Neural progenitor cell (in vitro differentiated cells): ENCODE results near the gene MSX2. TPM values are rescaled to one million over a fixed set of nuclear protein-coding genes. Genes with fewer than 3 reads are reported as not detected.
A peak's percentile ranks its signal among the peaks of the same experiment; 100 is the strongest.

Source experiments
- DNase-seq: peaks from one replicate; pipeline ENCODE4 v3.0.0-alpha.2; 2016; ENCODE audit warnings: low spot score
- H2AFZ ChIP-seq: fragments of 200-600 bp; sonication (generic); replicated peaks from 2 replicates; pipeline ENCODE4 v1.6.1; 2016; ENCODE audit warnings: antibody characterized with exemption
- H3F3A ChIP-seq: fragments of 200-600 bp; sonication (generic); 2 replicates; pipeline ENCODE4 v1.6.1; 2016; ENCODE audit warnings: antibody characterized with exemption, low read depth
- H3K27ac ChIP-seq: fragments of 200-600 bp; sonication (generic); 2 replicates; pipeline ENCODE4 v1.5.1; 2016; ENCODE audit warnings: mild to moderate bottlenecking
- H3K27me3 ChIP-seq: fragments of 200-600 bp; sonication (generic); 2 replicates; pipeline ENCODE4 v1.6.1; 2016; ENCODE audit warnings: mild to moderate bottlenecking, moderate library complexity
- H3K36me3 ChIP-seq: fragments of 200-600 bp; sonication (generic); 2 replicates; pipeline ENCODE4 v1.5.1; 2016
- H3K4me1 ChIP-seq: fragments of 200-600 bp; sonication (generic); 2 replicates; pipeline ENCODE4 v1.6.1; 2016; ENCODE audit warnings: mixed run types
- H3K4me2 ChIP-seq: fragments of 200-600 bp; sonication (generic); 2 replicates; pipeline ENCODE4 v1.6.1; 2016
- H3K4me3 ChIP-seq: fragments of 200-600 bp; sonication (generic); 2 replicates; pipeline ENCODE4 v1.5.1; 2016
- H3K79me2 ChIP-seq: fragments of 200-600 bp; sonication (generic); 2 replicates; pipeline ENCODE4 v1.6.1; 2016; ENCODE audit warnings: low read depth
- H3K9ac ChIP-seq: fragments of 200-600 bp; sonication (generic); 2 replicates; pipeline ENCODE4 v1.6.1; 2016
- H3K9me3 ChIP-seq: fragments of 200-600 bp; sonication (generic); 2 replicates; pipeline ENCODE4 v1.5.1; 2016; ENCODE audit warnings: low read depth
- H4K20me1 ChIP-seq: fragments of 200-600 bp; sonication (generic); 2 replicates; pipeline ENCODE4 v1.6.1; 2016; ENCODE audit warnings: low read depth
- H3K27ac Mint-ChIP-seq: 3 replicates; pipeline ENCODE4 v1.8.0; 2021; ENCODE audit warnings: mixed read lengths
- H3K27me3 Mint-ChIP-seq: 2 replicates; pipeline ENCODE4 v1.8.0; 2022; ENCODE audit warnings: low read depth, mild to moderate bottlenecking, inconsistent platforms, moderate library complexity, mixed read lengths; ENCODE audit not compliant: insufficient read depth
- H3K36me3 Mint-ChIP-seq: 3 replicates; pipeline ENCODE4 v1.8.0; 2021; ENCODE audit warnings: mixed read lengths
- H3K4me1 Mint-ChIP-seq: 3 replicates; pipeline ENCODE4 v1.8.0; 2021; ENCODE audit warnings: mixed read lengths
- H3K4me3 Mint-ChIP-seq: 3 replicates; pipeline ENCODE4 v1.8.0; 2021; ENCODE audit warnings: mild to moderate bottlenecking, moderate library complexity, mixed read lengths
- H3K9me3 Mint-ChIP-seq: 3 replicates; pipeline ENCODE4 v1.8.0; 2020; ENCODE audit warnings: mixed read lengths
- EZH2 ChIP-seq: fragments of 200-600 bp; sonication (generic); IDR thresholded peaks from 2 replicates; pipeline ENCODE4 v1.6.1; 2017; ENCODE audit warnings: antibody characterized with exemption, mild to moderate bottlenecking, moderate library complexity
- EZH2phosphoT487 ChIP-seq: fragments of 200-600 bp; sonication (generic); IDR thresholded peaks from 2 replicates; pipeline ENCODE4 v1.6.1; 2017; ENCODE audit warnings: antibody characterized with exemption
- total RNA-seq: library from RNA; depleted of rRNA; stranded (reverse); fragments of >200 nt; gene quantifications from 2 replicates; pipeline ENCODE4 v1.2.3, GENCODE V29; 2015; ENCODE audit warnings: low replicate concordance
- TF ChIP-seq, protein P1 (sequence below): fragments of 200-600 bp; sonication (generic); IDR thresholded peaks from 2 replicates; pipeline ENCODE4 v1.5.1; 2017; ENCODE audit warnings: antibody characterized with exemption, mild to moderate bottlenecking

The MSX2 gene
- total RNA-seq, 1 donor from 2014 or later: 0.30 TPM

DNA sequence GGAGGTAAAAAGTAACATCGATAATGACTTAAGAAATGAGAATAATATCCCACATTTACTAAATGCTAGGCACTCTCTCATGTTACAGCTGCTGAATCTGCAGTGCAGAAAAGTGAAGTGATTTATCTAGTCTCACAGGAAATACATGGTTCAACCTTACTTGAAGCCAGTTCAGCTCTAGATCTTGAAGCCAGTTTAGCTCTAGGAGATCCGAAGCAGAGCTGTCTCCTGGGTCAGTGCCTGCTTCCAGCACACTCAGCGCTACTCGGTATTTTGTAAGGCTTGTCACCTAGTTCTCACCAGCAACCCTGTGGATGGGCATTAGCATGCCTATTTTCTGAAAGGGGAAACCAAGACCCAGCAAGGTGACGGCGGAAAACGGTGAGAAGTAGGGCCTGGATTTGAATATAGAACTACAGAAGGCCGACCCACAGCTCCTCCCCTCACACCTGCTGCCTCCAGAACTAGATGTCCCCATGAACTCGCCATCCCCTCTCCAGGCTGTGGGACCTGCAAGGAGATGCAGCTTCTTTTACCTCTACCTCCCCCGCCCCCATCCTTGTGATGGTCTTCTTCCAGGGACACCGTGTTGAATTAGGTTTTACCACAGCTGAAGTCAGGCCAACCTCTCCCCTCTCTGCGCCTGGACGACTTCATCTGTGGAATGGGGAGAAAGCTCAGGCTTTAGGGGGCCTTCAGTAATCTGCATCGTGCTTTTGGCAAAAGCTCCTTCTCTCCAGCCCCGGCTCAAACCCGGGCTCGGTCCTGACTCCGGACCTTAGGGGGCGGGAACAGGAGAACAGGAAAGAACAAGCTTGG, 4.4 kb upstream of the MSX2 start:
- Histone ChIP-seq H3K9ac (no peak overlapping the region), H3K4me2 (peak overlapping the region; percentile 77), H3K9me3 (no peaks in the 10 kb centered on the region), H4K20me1 (peaks cover 35% of the 10 kb centered on the region), H3K27me3 (peaks cover 96% of the 10 kb centered on the region), H3K36me3 (no peaks in the 10 kb centered on the region), H3K27ac (no peak overlapping the region), H3K4me3 (peak overlapping the region; percentile 42), H2AFZ (peak overlapping the region; percentile 15), H3F3A (peaks cover 43% of the 10 kb centered on the region), H3K4me1 (peaks cover 41% of the 10 kb centered on the region), H3K79me2 (no peaks in the 10 kb centered on the region)
- peak; percentile 56 for TF ChIP-seq EZH2phosphoT487
- TF ChIP-seq, protein P1, sequence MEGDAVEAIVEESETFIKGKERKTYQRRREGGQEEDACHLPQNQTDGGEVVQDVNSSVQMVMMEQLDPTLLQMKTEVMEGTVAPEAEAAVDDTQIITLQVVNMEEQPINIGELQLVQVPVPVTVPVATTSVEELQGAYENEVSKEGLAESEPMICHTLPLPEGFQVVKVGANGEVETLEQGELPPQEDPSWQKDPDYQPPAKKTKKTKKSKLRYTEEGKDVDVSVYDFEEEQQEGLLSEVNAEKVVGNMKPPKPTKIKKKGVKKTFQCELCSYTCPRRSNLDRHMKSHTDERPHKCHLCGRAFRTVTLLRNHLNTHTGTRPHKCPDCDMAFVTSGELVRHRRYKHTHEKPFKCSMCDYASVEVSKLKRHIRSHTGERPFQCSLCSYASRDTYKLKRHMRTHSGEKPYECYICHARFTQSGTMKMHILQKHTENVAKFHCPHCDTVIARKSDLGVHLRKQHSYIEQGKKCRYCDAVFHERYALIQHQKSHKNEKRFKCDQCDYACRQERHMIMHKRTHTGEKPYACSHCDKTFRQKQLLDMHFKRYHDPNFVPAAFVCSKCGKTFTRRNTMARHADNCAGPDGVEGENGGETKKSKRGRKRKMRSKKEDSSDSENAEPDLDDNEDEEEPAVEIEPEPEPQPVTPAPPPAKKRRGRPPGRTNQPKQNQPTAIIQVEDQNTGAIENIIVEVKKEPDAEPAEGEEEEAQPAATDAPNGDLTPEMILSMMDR: no peak
- H3K27ac Mint-ChIP-seq: no peak overlapping the region
- H3K27me3 Mint-ChIP-seq: peaks cover 47% of the 10 kb centered on the region
- DNase-seq: peak; percentile 47
- no peaks in the 10 kb centered on the region for H3K9me3 Mint-ChIP-seq
- peaks cover 76% of the 10 kb centered on the region for H3K4me1 Mint-ChIP-seq
- peak overlapping the region; percentile 82 for H3K4me3 Mint-ChIP-seq
- no peaks in the 10 kb centered on the region for H3K36me3 Mint-ChIP-seq

DNA sequence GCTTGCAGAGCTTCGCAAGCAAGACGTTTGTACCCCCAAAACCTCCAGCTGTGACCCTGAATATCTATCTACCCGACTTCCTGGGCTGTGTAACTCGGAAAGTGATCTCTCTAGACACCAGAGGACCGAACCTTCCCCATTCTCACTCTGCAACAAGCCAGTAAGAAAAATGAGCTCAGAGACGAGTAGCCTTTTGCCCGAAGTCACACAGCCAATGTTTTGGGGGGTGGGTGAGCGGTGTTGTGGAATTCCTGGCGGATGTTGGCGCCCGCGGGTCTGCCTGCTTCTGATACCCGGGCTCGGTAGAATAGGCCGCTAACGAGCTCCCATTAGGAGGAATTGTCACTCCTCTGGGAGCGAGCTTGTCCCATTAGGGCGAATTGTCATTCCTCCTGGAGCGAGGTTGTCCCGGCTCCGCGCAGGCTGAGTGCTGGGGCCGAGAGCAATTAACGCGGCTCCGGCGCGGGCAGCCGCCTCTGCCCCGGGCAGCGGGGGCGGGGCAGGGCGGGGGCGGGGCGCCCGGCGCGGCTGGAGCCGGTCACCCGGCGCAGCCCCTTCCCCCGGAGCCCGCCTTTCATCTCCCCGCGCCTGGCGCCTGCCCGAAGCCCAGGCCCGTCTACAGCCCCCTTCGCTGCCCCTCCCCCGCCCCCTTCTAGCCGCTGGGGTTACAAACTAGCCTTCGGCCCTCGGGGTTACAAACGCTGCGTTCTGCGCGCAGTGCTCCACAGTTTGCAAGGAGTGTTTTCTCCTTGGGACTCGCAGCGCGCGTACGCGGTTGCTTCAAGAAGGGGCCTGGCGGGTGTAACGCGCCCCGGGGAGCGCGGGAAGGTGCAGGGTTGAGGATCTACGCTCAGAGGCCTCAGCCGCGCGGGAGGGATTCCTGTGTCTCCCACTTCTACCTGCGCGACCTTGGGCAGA, 3.5 kb upstream of the MSX2 start:
- H3K79me2 ChIP-seq: no peaks in the 10 kb centered on the region
- no peaks in the 10 kb centered on the region for H3K36me3 ChIP-seq
- peak overlapping the region; percentile 53 for H2AFZ ChIP-seq
- H3K27me3 Mint-ChIP-seq: peaks cover 49% of the 10 kb centered on the region
- peaks cover 3% of the 10 kb centered on the region for H3K36me3 Mint-ChIP-seq
- H3K4me1 ChIP-seq: peaks cover 43% of the 10 kb centered on the region
- peaks cover 43% of the 10 kb centered on the region for H4K20me1 ChIP-seq
- H3K4me3 ChIP-seq: peak overlapping the region; percentile 42
- TF ChIP-seq EZH2: no peak
- peak; percentile 45 for TF ChIP-seq EZH2phosphoT487
- peak overlapping the region; percentile 77 for H3K4me2 ChIP-seq
- DNase-seq: peak; percentile 94
- peaks cover 43% of the 10 kb centered on the region for H3F3A ChIP-seq
- no peaks in the 10 kb centered on the region for H3K9me3 Mint-ChIP-seq
- H3K27ac Mint-ChIP-seq: peak overlapping the region; percentile 60
- H3K4me3 Mint-ChIP-seq: peak overlapping the region; percentile 87
- H3K9me3 ChIP-seq: no peaks in the 10 kb centered on the region
- no peak overlapping the region for H3K27ac ChIP-seq
- peaks cover 76% of the 10 kb centered on the region for H3K4me1 Mint-ChIP-seq
- no peak overlapping the region for H3K9ac ChIP-seq
- H3K27me3 ChIP-seq: peaks cover 97% of the 10 kb centered on the region

DNA sequence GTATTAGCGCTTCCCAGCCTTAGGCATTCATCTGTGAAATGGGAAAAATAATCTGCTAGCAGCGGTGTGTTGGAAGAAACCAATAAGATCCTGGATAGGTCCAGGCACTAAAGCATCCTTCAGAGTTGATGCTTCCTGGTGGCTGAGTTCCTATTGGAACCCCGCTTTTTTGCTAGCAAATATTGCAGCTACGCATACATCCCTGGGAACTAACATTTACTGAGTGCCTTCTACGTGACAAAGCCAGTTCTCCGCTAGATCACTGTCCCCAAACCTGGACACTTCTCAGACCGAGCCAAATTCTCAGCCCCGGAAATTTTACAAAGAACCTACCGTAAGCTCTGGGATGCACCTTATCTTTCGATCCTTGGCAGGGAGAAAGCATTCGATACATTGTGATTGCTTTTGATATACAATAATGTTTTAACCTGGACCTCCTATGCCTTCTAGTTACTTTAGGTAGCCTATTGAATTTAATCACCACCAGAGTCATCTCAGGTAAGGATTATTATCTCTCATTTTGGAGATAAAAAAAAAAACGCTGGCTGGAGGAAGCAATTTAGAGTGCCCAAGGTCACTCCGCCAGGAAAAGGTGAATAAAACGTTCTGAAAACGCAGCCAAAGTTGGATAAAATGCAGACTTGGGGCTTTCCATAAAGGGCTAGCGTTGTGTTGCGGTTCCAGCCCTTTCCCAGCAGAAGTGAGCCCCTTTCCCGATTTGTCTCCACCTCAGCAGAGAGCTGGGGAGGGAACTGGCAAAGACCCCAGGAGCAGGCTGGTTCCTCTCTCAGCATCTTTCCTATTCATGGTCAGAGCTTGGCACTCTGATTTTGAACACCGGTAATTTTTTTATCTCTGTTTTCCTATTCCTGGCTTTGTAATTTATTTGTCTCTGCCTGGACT, 2.6 kb upstream of the MSX2 start:
- H3K9me3 ChIP-seq: no peaks in the 10 kb centered on the region
- H3K4me1 Mint-ChIP-seq: peaks cover 73% of the 10 kb centered on the region
- H2AFZ ChIP-seq: peak overlapping the region; percentile 53
- H3K4me3 ChIP-seq: peak overlapping the region; percentile 42
- no peak overlapping the region for H3K27ac ChIP-seq
- H3K36me3 ChIP-seq: no peaks in the 10 kb centered on the region
- peaks cover 44% of the 10 kb centered on the region for H3K4me1 ChIP-seq
- H3F3A ChIP-seq: peaks cover 43% of the 10 kb centered on the region
- H3K9me3 Mint-ChIP-seq: no peaks in the 10 kb centered on the region
- H3K4me2 ChIP-seq: peak overlapping the region; percentile 77
- H3K79me2 ChIP-seq: no peaks in the 10 kb centered on the region
- H3K36me3 Mint-ChIP-seq: peaks cover 8% of the 10 kb centered on the region
- H3K27ac Mint-ChIP-seq: peak overlapping the region; percentile 60
- peak overlapping the region; percentile 87 for H3K4me3 Mint-ChIP-seq
- H4K20me1 ChIP-seq: peaks cover 53% of the 10 kb centered on the region
- DNase-seq: no peak
- peaks cover 57% of the 10 kb centered on the region for H3K27me3 Mint-ChIP-seq
- H3K9ac ChIP-seq: no peak overlapping the region
- TF ChIP-seq EZH2phosphoT487 (peak; percentile 23), EZH2 (peak; percentile 48)
- TF ChIP-seq, protein P1: no peak
- H3K27me3 ChIP-seq: peaks cover 97% of the 10 kb centered on the region
